HS-27A (cell line): ENCODE measurements around the gene MED27.

Experiments
- DNase-seq: peaks from one replicate; pipeline ENCODE4 v3.0.0-alpha.2; 2012; ENCODE audit warnings: low read depth, missing footprints

Gene MED27

GRCh38 chr9:131854896-131855613, 224.6 kb downstream of the MED27 start:
- DNase-seq: no peak

DNA sequence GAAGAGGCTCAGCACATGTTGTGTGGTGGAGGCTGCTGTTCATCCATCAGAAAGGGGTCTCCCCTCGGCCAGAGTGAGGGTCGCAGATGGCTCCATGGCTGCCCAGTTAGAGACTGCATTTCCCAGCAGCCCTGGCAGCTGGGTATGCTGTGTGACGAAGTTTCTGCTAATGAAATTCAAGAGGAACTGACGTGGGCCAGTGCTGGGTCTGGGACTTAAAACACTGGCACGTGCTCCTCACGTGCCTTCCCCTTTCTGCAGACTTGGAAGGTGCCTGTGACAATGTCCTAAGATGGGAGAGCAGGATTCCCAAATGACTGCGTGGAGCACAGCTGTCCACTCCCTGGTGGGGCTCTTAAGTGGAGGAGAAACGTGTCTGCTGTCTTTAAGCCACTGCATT, 225.3 kb downstream of the MED27 start:
- no peak for DNase-seq

GRCh38 chr9:131853434-131853833, 226.2 kb downstream of the MED27 start:
- DNase-seq: no peak

- DNase-seq: no peak
Observed at GRCh38 chr9:131851414-131851813, 228.3 kb downstream of the MED27 start.

GRCh38 chr9:131849391-131849790, 230.3 kb downstream of the MED27 start:
- DNase-seq: no peak

DNA sequence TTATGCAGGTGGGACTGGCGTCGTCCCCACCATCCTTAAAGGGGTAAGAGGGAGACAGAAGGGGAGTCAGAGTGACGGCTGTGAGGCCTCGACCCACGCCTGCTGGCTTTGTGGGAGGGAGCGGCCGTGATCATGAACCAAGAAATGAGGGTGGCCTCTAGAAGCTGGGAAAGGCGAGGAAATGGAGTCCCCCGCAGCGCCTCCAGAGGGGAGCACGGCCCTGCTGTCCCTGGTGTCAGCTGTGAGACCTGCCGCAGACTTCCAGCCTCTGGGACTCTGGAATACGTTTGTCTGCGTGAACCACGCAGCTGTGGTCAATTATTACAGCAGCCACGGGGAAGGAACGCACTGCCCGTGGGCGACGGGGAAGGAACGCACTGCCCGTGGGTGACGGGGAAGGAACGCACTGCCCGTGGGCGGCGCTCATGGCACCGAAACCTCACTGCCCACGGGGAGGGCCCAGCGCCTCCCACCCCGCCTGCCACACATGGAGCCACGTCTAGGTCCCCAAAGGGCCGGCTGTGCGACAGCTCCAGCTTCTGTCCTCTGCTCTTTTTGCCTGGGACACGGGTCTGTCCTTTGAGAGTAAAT, 231.0 kb downstream of the MED27 start:
- DNase-seq: no peak

- no peak for DNase-seq
Observed at GRCh38 chr9:131847665-131848354, 231.9 kb downstream of the MED27 start.

GRCh38 chr9:131845305-131846298, 234.1 kb downstream of the MED27 start:
- no peak for DNase-seq

GRCh38 chr9:131844745-131845118, 234.9 kb downstream of the MED27 start:
- no peak for DNase-seq

DNA sequence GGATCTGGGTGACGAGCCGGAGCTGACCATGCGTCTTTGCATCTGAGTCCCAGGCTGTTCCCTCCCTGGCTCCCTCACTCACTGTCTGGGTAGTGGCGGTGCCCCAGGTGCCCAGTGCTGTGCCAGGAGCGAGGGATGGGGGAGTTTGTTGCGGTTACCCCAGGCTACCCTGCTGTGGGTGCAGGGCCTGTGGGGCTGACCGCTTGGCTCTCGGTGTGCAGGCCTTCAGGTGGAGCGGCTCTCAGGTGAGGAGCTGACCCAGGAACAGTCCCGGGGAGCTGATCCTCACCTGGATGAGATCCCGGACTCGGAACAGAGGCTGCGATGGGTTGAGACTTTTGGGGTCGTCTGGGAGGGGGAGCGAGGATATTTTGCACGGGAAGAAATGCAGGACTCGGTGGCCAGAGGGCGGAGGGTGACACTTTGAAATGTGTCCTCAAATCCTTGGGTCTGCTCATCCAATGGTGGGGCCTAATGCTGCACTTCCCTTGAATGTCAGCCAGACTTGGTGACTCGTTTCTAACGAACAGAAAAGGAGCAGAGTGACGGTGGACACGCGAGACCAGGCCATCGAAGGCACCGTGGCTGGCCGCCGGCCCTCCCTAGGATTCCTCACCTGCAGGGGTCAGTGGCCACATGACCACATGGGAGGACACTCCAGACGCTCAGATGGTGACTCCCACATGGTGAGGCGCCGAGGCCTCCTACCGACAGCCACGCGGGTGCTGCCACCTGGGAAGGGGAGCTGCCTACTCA, 235.5 kb downstream of the MED27 start:
- DNase-seq: no peak

GRCh38 chr9:131841765-131842318, 237.8 kb downstream of the MED27 start:
- DNase-seq: no peak

DNA sequence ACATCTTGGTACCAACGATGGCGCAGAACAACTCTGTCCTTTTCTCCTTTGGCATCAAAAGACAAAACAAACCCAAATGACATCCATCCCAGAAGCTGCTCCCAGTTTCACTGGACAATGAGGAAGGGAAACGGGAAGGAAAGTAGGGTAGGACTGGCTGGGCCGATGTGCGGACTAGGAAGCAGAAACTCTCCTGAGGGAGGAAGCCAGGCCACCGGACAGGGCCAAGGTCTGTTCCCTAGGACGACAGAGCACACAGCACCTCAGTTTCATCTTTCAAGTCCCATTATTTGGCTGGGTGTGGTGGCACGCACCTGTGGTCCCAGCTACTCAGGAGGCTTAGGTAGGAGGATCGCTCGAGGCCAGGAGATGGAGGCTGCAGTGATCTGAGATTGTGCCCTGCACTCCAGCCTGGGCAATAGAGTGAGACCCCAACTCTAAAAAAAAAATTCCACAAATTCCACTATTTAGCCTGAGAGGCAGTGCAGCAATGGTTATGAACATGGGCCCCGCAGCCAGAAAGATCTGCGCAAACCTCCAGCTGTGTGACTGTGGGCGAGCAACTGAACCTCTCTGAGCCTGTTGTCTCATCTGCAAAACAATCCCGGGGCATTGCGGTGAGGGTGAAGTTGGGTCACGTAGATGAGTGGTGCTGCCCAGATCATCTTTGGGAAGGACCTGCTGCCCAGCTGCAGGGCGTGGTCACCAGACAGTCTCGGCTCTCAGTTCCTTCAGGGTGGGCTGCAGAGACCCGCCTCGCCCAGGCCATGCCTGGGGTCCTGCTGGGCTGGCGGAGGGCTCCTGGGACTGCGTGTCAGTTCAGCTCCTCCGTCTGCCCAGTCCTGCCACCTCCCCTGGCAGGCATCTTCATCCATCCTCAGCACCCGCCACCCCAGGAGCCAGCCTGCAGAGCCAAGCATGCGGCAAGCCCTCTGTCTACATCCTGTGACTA, 238.6 kb downstream of the MED27 start:
- DNase-seq: no peak

GRCh38 chr9:131840220-131840619, 239.4 kb downstream of the MED27 start:
- DNase-seq: no peak

- DNase-seq: peak; percentile 20
Observed at GRCh38 chr9:131839281-131840084, 240.2 kb downstream of the MED27 start.

DNA sequence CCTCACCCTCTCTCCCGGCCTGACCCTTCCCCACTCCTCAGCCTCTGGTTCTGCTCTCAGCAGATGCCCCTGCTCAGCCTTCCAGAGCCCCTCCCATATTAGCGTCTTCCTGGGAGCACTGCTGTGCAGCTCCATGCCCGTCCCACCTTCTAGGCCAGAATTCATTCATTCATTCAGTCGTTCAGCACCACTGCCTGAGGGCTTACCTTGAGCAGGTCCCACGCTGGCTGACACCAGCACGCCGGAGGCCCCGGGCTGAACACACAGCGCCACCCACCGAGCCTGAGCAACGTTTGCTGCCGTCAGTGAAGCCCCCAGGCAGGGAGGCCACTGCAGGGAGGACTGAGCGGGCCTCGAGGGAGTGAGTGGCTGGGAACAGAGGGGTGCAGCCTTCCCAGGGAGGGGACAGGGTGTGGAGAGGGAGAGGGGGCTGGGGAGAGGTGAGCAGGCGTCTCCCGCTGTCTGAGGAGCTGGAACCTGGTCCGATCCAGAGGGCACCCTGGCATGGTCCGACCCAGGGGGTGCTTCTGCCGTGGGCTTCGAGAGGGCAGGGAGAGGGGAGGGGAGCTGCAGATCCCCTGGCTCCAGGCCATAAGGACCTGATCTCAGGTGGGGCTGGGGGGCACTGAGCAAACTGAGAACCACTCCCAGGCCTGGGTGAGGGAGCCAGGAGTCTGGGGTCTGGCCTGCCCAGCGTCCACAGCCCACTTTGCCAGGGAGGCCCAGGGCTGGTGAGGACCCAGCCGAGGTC, 241.0 kb downstream of the MED27 start:
- DNase-seq: no peak

DNA sequence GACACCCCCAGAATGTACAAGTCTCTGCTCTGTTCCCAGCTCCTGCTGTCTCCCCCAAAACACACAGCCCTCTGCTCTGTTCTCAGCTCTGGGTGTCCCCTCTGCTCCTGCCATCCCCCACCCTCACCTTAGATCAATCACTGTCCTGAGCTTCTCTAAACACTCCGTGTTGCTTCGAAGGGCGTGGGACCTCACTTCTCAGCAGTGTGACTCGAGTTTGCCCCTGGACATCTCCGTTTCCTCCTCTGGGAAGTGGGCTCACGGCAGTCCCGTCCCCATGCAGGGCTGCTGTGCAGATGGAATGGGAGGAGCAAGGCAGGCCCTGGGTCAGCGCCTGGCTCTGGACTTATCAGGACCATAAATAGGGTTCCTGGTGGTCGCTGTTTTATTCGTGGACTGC, 241.8 kb downstream of the MED27 start:
- no peak for DNase-seq

- no peak for DNase-seq
Observed at GRCh38 chr9:131837316-131837715, 242.4 kb downstream of the MED27 start.

GRCh38 chr9:131836607-131837315, 242.9 kb downstream of the MED27 start:
- DNase-seq: no peak
